H1 (cell line): ENCODE results near the gene TMEM18. TPM values are rescaled to one million over a fixed set of nuclear protein-coding genes. Genes with fewer than 3 reads are reported as not detected.

Experiments used
- CTCF ChIA-PET: fragments of 300-600 bp; sonication (Branson Sonifier 250); formaldehyde crosslinking; loops from one replicate; lab custom pipeline; 2021; ENCODE audit not compliant: partially characterized antibody; lab: Charles Lee
- POLR2A ChIA-PET: fragments of 300-600 bp; sonication (Branson Sonifier 250); formaldehyde crosslinking; loops from one replicate; lab custom pipeline; 2021; ENCODE audit warnings: inconsistent platforms; ENCODE audit not compliant: partially characterized antibody; lab: Charles Lee
- DNase-seq, 2 experiments: peaks; one replicate each; pipeline versions ENCODE4 v3.0.0 to v3.0.0-alpha.2; 2010 to 2022; ENCODE audit warnings: low spot score in 2 of 2, low read depth in 1 of 2, mixed read lengths in 1 of 2
- FAIRE-seq: peaks from 2 replicates; lab custom pipeline; 2011; peaks lifted over from hg19 to GRCh38; lab: Jason Lieb, UNC
- H2AFZ ChIP-seq: 2 replicates; pipeline ENCODE4 v1.8.1; 2012; ENCODE audit warnings: low read length, inconsistent platforms
- H2AK5ac ChIP-seq: 2 replicates; pipeline ENCODE4 v1.6.1; 2013; ENCODE audit warnings: low read depth, low read length
- H2BK120ac ChIP-seq: replicated peaks from 2 replicates; pipeline ENCODE3; 2013; ENCODE audit warnings: low read depth, low read length, inconsistent platforms
- H2BK12ac ChIP-seq: 2 replicates; pipeline ENCODE4 v1.6.1; 2013; ENCODE audit warnings: low read depth, low read length
- H2BK15ac ChIP-seq: 2 replicates; pipeline ENCODE4 v1.6.1; 2013; ENCODE audit warnings: low read length
- H2BK20ac ChIP-seq: 2 replicates; pipeline ENCODE4 v1.6.1; 2013; ENCODE audit warnings: low read length
- H2BK5ac ChIP-seq: 2 replicates; pipeline ENCODE4 v1.6.1; 2013; ENCODE audit warnings: low read depth, low read length
- H3K14ac ChIP-seq: 2 replicates; pipeline ENCODE4 v1.6.1; 2013; ENCODE audit warnings: inconsistent platforms; ENCODE audit not compliant: insufficient read length
- H3K18ac ChIP-seq: 2 replicates; pipeline ENCODE4 v1.6.1; 2013; ENCODE audit warnings: low read length; ENCODE audit errors: extremely low read depth
- H3K23ac ChIP-seq: 2 replicates; pipeline ENCODE4 v1.6.1; 2013; ENCODE audit warnings: inconsistent platforms; ENCODE audit not compliant: insufficient read length
- H3K23me2 ChIP-seq: 2 replicates; pipeline ENCODE4 v1.6.1; 2013; ENCODE audit warnings: low read depth, low read length
- H3K27ac ChIP-seq: 2 replicates; pipeline ENCODE4 v1.6.1; 2011; ENCODE audit warnings: low read depth, low read length, inconsistent platforms
- H3K27me3 ChIP-seq, 4 experiments: replicated peaks in 1 of 4; 1 replicate in 1 of 4; 2 replicates in 3 of 4; pipeline versions ENCODE4 v1.6.1 to v1.8.1; 2011 to 2013; ENCODE audit warnings: low read length in 3 of 4, mild to moderate bottlenecking in 3 of 4, inconsistent platforms in 2 of 4, mixed read lengths in 2 of 4, moderate library complexity in 1 of 4; ENCODE audit not compliant: control insufficient read depth in 3 of 4, insufficient read depth in 3 of 4; ENCODE audit errors: extremely low read depth in 1 of 4
- H3K36me3 ChIP-seq, 4 experiments: 2 replicates each; pipeline versions ENCODE4 v1.6.1 to v1.8.1; 2011 to 2013; ENCODE audit warnings: mild to moderate bottlenecking in 4 of 4, low read length in 3 of 4, moderate library complexity in 2 of 4, control low read depth in 1 of 4, inconsistent platforms in 1 of 4; ENCODE audit not compliant: insufficient read depth in 4 of 4, control insufficient read depth in 2 of 4
- H3K4ac ChIP-seq: replicated peaks from 2 replicates; pipeline ENCODE3; 2013; ENCODE audit warnings: low read length, low read depth, mixed read lengths, inconsistent platforms; ENCODE audit not compliant: insufficient read length
- H3K4me1 ChIP-seq, 4 experiments: replicated peaks in 1 of 4; 1 replicate in 1 of 4; 2 replicates in 3 of 4; pipeline versions ENCODE4 v1.6.1 to v1.8.1; 2011 to 2013; ENCODE audit warnings: low read length in 3 of 4, inconsistent platforms in 2 of 4, mixed read lengths in 1 of 4; ENCODE audit not compliant: insufficient read depth in 4 of 4, control insufficient read depth in 3 of 4
- H3K4me2 ChIP-seq, 2 experiments: 2 replicates each; pipeline versions ENCODE4 v1.6.1 to v1.8.1; 2011 to 2013; ENCODE audit warnings: low read depth in 2 of 2, low read length in 2 of 2, control low read depth in 1 of 2, inconsistent platforms in 1 of 2, mild to moderate bottlenecking in 1 of 2; ENCODE audit not compliant: insufficient read depth in 1 of 2
- H3K4me3 ChIP-seq, 4 experiments: fragments of 200-600, 300-600 bp in 1 of 4; sonication (generic), shearing (Covaris generic), sonication (Bioruptor Twin) in 1 of 4; 2 replicates each; pipeline versions ENCODE4 v1.5.1 to v1.8.1; 2011 to 2016; ENCODE audit warnings: low read length in 4 of 4, low read depth in 3 of 4, control low read depth in 2 of 4, inconsistent platforms in 2 of 4, mild to moderate bottlenecking in 2 of 4, mixed read lengths in 1 of 4, moderate library complexity in 1 of 4; ENCODE audit not compliant: insufficient read depth in 2 of 4; ENCODE audit errors: extremely low read depth in 1 of 4
- H3K56ac ChIP-seq: replicated peaks from 2 replicates; pipeline ENCODE3; 2013; ENCODE audit warnings: low read depth, mild to moderate bottlenecking, mixed read lengths, low read length, inconsistent platforms; ENCODE audit not compliant: insufficient read length
- H3K79me1 ChIP-seq: 2 replicates; pipeline ENCODE4 v1.6.1; 2013; ENCODE audit warnings: low read depth, low read length, control low read depth
- H3K79me2 ChIP-seq, 2 experiments: 2 replicates each; pipeline versions ENCODE4 v1.6.1 to v1.8.1; 2012 to 2013; ENCODE audit warnings: low read length in 2 of 2, mild to moderate bottlenecking in 2 of 2, inconsistent platforms in 1 of 2; ENCODE audit not compliant: insufficient read depth in 2 of 2, control insufficient read depth in 1 of 2
- H3K9ac ChIP-seq, 4 experiments: replicated peaks in 1 of 4; 1 replicate in 1 of 4; 2 replicates in 3 of 4; pipeline versions ENCODE4 v1.6.1 to v1.8.1; 2011 to 2013; ENCODE audit warnings: low read depth in 3 of 4, low read length in 3 of 4, control low read depth in 2 of 4, mild to moderate bottlenecking in 2 of 4, moderate library complexity in 2 of 4, inconsistent platforms in 1 of 4; ENCODE audit errors: extremely low read depth in 1 of 4
- H3K9me3 ChIP-seq, 2 experiments: 2 replicates each; pipeline versions ENCODE4 v1.6.1 to v1.8.1; 2012 to 2013; ENCODE audit warnings: mild to moderate bottlenecking in 2 of 2, moderate library complexity in 2 of 2, control low read depth in 1 of 2, inconsistent platforms in 1 of 2, low read depth in 1 of 2, low read length in 1 of 2, mixed read lengths in 1 of 2; ENCODE audit not compliant: insufficient read depth in 2 of 2
- H4K20me1 ChIP-seq, 2 experiments: replicated peaks in 1 of 2; 2 replicates each; pipeline versions ENCODE3 to v1.8.1; 2011 to 2013; ENCODE audit warnings: inconsistent platforms in 2 of 2, low read length in 2 of 2, mild to moderate bottlenecking in 1 of 2; ENCODE audit not compliant: insufficient read depth in 2 of 2, control insufficient read depth in 1 of 2
- H4K5ac ChIP-seq: 2 replicates; pipeline ENCODE4 v1.6.1; 2013; ENCODE audit warnings: low read length, low read depth, mixed read lengths, inconsistent platforms; ENCODE audit not compliant: insufficient read length
- H4K8ac ChIP-seq: 2 replicates; pipeline ENCODE4 v1.8.0; 2013; ENCODE audit warnings: mild to moderate bottlenecking, moderate library complexity, low read length, inconsistent platforms; ENCODE audit not compliant: insufficient read depth; ENCODE audit errors: extremely low read depth
- H4K91ac ChIP-seq: replicated peaks from 2 replicates; pipeline ENCODE3; 2013; ENCODE audit warnings: low read length, mixed read lengths, inconsistent platforms; ENCODE audit not compliant: insufficient read length
- WGBS, 2 experiments: shearing (Covaris generic) in 1 of 2; methylation state at CpG; one replicate each; pipeline versions ENCODE4 v1.1.6 to v1.1.7; 2013 to 2015; ENCODE audit warnings: low lambda C conversion rate in 2 of 2, mixed read lengths in 2 of 2, inconsistent platforms in 1 of 2, low coverage in 1 of 2, missing lambda C conversion rate in 1 of 2; ENCODE audit not compliant: insufficient replicate concordance in 2 of 2, insufficient coverage in 1 of 2, insufficient read length in 1 of 2; ENCODE audit errors: extremely low coverage in 1 of 2, missing lambda C conversion rate in 1 of 2; 5-methylcytosine and 5-hydroxymethylcytosine counted together
- polyA plus RNA-seq, 7 experiments: library from polyadenylated mRNA; depleted of rRNA in 3 of 7; stranded (reverse) in 5 of 7; unstranded in 2 of 7; fragments of >200 nt in 5 of 7; fragments of 200-250 nt in 2 of 7; gene quantifications; 1 replicate in 5 of 7; 2 replicates in 1 of 7; 4 replicates in 1 of 7; pipeline versions ENCODE4 v1.2.1 to v1.2.3, GENCODE V29; 2011 to 2013; ENCODE audit warnings: missing spikeins in 2 of 7, mixed read lengths in 2 of 7
- total RNA-seq: library from RNA; stranded (reverse); fragmentation: NEBNext Ultra II Directional; extraction: Animal tissue kit (Norgen Biotek cat#: 25700); gene quantifications from 2 replicates; pipeline ENCODE4 v1.2.1, GENCODE V29; 2021
- TF ChIP-seq, protein P1 (sequence below), 3 experiments: IDR thresholded peaks; 1 replicate in 2 of 3; 2 replicates in 1 of 3; pipeline versions ENCODE4 v1.5.1 to v1.6.1; 2011; ENCODE audit warnings: low read length in 3 of 3, mild to moderate bottlenecking in 3 of 3, inconsistent platforms in 2 of 3, low read depth in 1 of 3, moderate library complexity in 1 of 3; ENCODE audit not compliant: insufficient read depth in 1 of 3; ENCODE audit errors: control extremely low read depth in 1 of 3

TMEM18 gene
- total and polyA plus RNA-seq, 2 of the 8 experiments (the other 6 are each of a cell fraction or from before 2014, with no cell fraction given) = 22.4 to 27.1 TPM

DNA sequence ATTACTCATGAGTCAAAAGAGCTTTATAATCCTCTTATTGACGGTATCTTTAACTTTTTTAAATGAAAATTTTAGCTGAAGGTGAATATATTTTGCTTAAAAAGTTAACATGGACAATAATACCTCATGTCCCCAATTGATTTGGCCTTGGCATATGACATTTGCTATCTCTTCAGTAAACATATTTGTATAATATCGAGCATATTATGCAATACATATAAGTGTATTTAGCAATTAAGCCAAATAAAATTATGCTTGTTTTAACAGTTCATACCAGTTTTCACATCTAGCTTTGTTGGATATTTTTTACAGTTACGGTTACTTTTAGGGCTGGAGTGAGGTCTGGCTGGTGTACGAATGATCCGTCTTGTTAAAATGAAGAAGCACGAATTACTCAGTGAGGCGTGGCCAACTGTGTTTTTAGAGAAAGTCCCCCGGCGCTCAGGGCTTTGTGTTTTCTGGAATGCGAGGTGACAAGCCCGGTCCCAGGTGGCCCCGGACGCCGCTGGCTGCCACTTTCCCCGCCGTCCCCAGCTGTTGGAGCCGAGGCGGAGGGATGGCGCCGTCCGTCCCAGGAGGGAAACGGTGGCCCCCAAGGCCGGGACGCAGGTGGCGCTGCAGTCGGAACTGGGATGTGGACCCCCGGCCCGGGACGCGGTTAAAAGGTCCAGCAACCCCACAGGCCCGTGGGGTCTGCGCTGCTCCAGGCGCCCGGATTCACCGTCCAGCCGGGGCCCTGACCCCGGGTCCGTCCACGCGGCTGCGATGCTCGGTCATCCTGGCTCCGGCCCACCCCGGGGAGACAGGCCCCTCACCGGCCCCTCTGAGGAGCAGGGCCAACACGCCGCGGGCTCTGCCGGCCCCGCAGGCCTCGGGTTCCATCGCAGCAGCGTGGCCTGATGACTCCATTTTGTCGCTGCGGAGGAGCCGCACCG lies 41.3 kb downstream of the TMEM18 start:
- H3K4me2 ChIP-seq = no peak overlapping the region
- no peaks in the 10 kb centered on the region for H3K79me2 ChIP-seq
- H3K18ac ChIP-seq = no peak overlapping the region
- no peak overlapping the region for H3K27ac ChIP-seq
- no peak overlapping the region for H2AK5ac ChIP-seq
- WGBS, 2 experiments = 95% methylated on average over 42 of the region's 57 CpGs; no CpG with 5 or more reads in 1 of the 2 experiments
- H4K8ac ChIP-seq = no peak overlapping the region; the same call in 1 of the 2 replicates
- no peak overlapping the region for H2BK12ac ChIP-seq
- no peak overlapping the region for H3K9ac ChIP-seq
- no peak overlapping the region for H4K5ac ChIP-seq
- FAIRE-seq (no peak), DNase-seq (peak in 1 of 2 experiments; percentile 41)
- no peaks in the 10 kb centered on the region for H3K79me1 ChIP-seq
- H2AFZ ChIP-seq = no peak overlapping the region
- ChIA-PET CTCF (interaction anchor here (0.7 to 2.9 kb wide), 10 partner anchors 13 to 442 kb away, joined by 3 to 13 read pairs (median 3); no protein-coding TSS in a partner anchor), POLR2A (no interaction called here)
- peaks cover 5 to 13% of the 10 kb centered on the region in 2 experiments; a peak in 3 of 4 replicates for H3K9me3 ChIP-seq
- H3K36me3 ChIP-seq = peaks cover 0 to 8% (median 0%) of the 10 kb centered on the region in 4 experiments; a peak in 1 of 8 replicates
- H3K14ac ChIP-seq = no peak overlapping the region
- no peaks in the 10 kb centered on the region for H3K4me1 ChIP-seq
- no peak overlapping the region for H2BK20ac ChIP-seq
- no peak overlapping the region for H3K56ac ChIP-seq
- no peak overlapping the region for H2BK5ac ChIP-seq
- H3K23me2 ChIP-seq = no peaks in the 10 kb centered on the region; the same call in 1 of the 2 replicates
- H4K91ac ChIP-seq = no peak overlapping the region
- H2BK120ac ChIP-seq = no peak overlapping the region
- no peak overlapping the region for H3K4me3 ChIP-seq
- no peak overlapping the region for H2BK15ac ChIP-seq
- H3K4ac ChIP-seq = no peak overlapping the region
- no peaks in the 10 kb centered on the region for H4K20me1 ChIP-seq
- H3K27me3 ChIP-seq = peaks cover 8 to 13% (median 12%) of the 10 kb centered on the region in 4 experiments
- H3K23ac ChIP-seq = no peak overlapping the region
- TF ChIP-seq, protein P1, sequence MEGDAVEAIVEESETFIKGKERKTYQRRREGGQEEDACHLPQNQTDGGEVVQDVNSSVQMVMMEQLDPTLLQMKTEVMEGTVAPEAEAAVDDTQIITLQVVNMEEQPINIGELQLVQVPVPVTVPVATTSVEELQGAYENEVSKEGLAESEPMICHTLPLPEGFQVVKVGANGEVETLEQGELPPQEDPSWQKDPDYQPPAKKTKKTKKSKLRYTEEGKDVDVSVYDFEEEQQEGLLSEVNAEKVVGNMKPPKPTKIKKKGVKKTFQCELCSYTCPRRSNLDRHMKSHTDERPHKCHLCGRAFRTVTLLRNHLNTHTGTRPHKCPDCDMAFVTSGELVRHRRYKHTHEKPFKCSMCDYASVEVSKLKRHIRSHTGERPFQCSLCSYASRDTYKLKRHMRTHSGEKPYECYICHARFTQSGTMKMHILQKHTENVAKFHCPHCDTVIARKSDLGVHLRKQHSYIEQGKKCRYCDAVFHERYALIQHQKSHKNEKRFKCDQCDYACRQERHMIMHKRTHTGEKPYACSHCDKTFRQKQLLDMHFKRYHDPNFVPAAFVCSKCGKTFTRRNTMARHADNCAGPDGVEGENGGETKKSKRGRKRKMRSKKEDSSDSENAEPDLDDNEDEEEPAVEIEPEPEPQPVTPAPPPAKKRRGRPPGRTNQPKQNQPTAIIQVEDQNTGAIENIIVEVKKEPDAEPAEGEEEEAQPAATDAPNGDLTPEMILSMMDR (IDR thresholded peaks at IDR 0.05; ENCODE audit: control extremely low read depth in 1 of 3, insufficient read depth in 1 of 3, low read depth in 1 of 3, low read length in 3 of 3) = no peak
